ENCODE results near the gene HIGD1B. TPM values are rescaled to one million over a fixed set of nuclear protein-coding genes. Genes with fewer than 3 reads are reported as not detected.
"Not testable (repeated sequence)": the region's sequence is repeated elsewhere in the genome, so short reads cannot be mapped to it uniquely, and the experiment has no call there.

Gene HIGD1B
- polyA plus RNA-seq = not detected

GRCh38 chr17:44847586-44847985 is at the start of gene HIGD1B:
HIGD1B (plus strand) TSS chr17:44847883; CDS start chr17:44848153, 270 bp downstream.
- H3K36me3 Mint-ChIP-seq = peaks cover 8% of the 10 kb centered on the region
- H3K4me3 Mint-ChIP-seq = peak within 1 kb of the TSS in 1 of 4 donors; percentile 45

DNA sequence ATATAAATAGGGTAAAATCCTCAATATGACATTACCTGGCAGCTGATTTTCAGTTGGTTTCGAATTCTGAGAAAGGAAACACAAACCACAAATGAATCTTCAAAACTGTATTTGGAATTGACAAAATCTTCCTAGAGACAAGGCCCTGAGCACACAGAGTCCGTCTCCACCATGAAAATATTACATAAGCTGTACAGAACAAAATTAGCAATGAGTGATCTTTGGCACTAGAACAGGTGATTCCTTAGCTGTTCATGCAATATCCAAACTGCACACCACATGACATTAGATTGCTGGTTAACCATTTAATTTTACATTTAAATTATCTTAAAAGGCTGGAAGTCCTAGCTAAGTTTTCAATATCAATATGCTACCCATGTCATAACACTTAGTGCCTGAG is 49.3 kb upstream of the HIGD1B start:
- Mint-ChIP-seq H3K9me3 (no peaks in the 10 kb centered on the region), H3K4me3 (no peak overlapping the region), H3K36me3 (peaks cover 2% of the 10 kb centered on the region), H3K27me3 (peaks cover 3% of the 10 kb centered on the region), H3K4me1 (no peaks in the 10 kb centered on the region), H3K27ac (no peak overlapping the region)

More at GRCh38 chr17:44847586-44847985, at the start of gene HIGD1B:
- Mint-ChIP-seq H3K27ac (no peak within 1 kb of the TSS), H3K4me1 (peaks cover 0 to 4% (median 0%) of the 10 kb centered on the region in 3 donors), H3K9me3 (no peaks in the 10 kb centered on the region), H3K27me3 (no peaks in the 10 kb centered on the region)

GRCh38 chr17:44801880-44802279 is 45.8 kb upstream of the HIGD1B start:
- Mint-ChIP-seq H3K36me3 (peaks cover 3% of the 10 kb centered on the region), H3K4me1 (no peaks in the 10 kb centered on the region), H3K27ac (no peak overlapping the region), H3K9me3 (no peaks in the 10 kb centered on the region), H3K27me3 (no peaks in the 10 kb centered on the region), H3K4me3 (no peak overlapping the region)

- Mint-ChIP-seq H3K27ac (no peak overlapping the region), H3K27me3 (peaks cover 2% of the 10 kb centered on the region), H3K4me3 (no peak overlapping the region), H3K9me3 (no peaks in the 10 kb centered on the region), H3K4me1 (no peaks in the 10 kb centered on the region), H3K36me3 (peaks cover 3% of the 10 kb centered on the region)
These were observed 43.2 kb upstream of the HIGD1B start for GRCh38 chr17:44804302-44805089.

DNA sequence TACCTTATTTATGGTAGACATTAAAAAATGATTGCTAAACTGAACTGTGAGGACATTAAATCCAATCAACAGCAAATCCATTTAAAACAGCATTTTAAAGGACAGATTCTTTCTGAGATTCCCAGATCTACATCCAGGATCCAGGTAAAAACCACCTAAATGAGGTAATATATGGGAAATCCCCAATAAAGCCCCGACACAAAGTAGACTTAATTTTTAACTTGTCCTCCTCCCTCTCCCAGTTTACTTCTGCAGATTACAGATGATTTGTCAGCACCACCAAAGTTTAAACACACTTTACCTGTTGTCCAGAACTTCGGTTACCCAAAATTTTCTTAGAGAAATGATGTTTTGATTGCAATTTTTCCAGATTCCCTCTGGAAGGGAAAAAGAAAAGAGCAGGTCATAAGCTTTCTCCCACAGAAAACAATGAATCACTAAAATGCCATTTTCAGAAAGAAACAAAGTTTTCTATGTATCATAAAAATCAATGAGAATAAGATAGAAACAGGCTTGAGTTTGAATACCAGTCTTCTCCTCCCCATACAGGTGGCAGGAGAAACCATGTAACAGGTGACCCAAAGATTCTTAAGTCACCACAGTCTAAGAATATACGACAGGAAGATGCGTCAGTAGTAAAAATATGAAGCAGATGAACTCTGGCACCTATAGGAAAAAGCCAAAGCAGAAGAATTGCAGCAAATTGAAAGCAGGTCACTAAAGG is 40.4 kb upstream of the HIGD1B start:
- peaks cover 3% of the 10 kb centered on the region for H3K36me3 Mint-ChIP-seq
- peaks cover 2% of the 10 kb centered on the region for H3K27me3 Mint-ChIP-seq
- H3K4me1 Mint-ChIP-seq = no peaks in the 10 kb centered on the region
- H3K9me3 Mint-ChIP-seq = no peaks in the 10 kb centered on the region
- no peak overlapping the region for H3K27ac Mint-ChIP-seq
- no peak overlapping the region for H3K4me3 Mint-ChIP-seq

DNA sequence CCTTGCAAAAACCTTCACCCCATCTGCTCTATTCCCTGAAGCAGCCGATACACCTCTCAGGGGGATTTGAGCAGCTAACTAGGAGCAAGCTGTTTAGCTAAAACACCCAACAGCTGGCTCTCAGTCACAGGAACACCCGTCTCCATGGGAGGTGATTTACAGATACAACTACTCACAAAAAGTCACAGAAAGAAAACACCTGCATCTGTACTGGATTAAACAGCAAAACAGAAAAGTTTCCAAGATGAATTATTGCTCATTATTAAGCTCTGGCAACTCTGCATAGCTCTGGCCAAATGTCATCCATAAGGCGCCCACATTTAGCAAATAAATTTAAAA is 39.9 kb upstream of the HIGD1B start:
- Mint-ChIP-seq H3K4me3 (no peak overlapping the region), H3K36me3 (peaks cover 3% of the 10 kb centered on the region), H3K27me3 (peaks cover 2% of the 10 kb centered on the region), H3K27ac (no peak overlapping the region), H3K9me3 (no peaks in the 10 kb centered on the region), H3K4me1 (no peaks in the 10 kb centered on the region)

DNA sequence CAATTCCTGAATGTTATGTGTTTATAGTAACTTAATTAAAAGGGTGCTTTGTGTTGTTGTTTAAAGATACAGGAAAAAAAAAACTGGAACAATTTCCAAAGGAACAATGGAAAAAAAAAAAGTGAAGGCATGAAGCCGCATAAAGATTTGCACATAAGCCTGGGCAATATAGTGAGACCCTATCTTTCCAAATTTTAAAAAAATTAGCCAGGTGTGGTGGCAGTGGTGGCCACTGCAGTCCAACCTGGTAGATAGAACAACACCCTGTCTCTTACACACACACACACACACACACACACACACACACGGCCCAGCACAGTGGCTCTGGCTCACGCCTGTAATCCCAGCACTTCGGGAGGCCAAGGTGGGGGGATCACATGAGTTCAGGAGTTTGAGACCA is 39.5 kb upstream of the HIGD1B start:
- Mint-ChIP-seq H3K9me3 (no peaks in the 10 kb centered on the region), H3K4me3 (no peak overlapping the region), H3K4me1 (no peaks in the 10 kb centered on the region), H3K27me3 (peaks cover 2% of the 10 kb centered on the region), H3K27ac (no peak overlapping the region), H3K36me3 (peaks cover 3% of the 10 kb centered on the region)

GRCh38 chr17:44808656-44809388 is 38.9 kb upstream of the HIGD1B start:
- not testable (repeated sequence) for H3K4me3 Mint-ChIP-seq, H3K4me1 Mint-ChIP-seq

DNA sequence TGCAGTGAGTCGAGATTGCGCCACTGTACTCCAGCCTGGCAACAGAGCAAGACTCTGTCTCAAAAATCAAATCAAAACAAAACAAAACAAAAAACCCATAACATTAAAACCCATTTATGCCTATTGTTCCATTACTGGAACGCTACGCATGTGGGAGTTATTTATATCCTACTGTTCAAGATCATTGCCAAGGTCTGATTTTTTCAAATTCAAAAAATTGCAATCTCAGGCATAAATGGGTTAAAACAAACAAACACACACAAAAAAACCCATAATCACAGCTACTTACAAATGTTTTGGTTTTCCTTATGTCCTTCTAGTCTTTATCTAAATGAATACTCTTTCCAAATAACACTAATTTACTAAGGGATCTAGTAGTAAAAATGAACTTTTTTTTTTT is 35.4 kb upstream of the HIGD1B start:
- H3K27me3 Mint-ChIP-seq = peaks cover 2% of the 10 kb centered on the region
- H3K9me3 Mint-ChIP-seq = no peaks in the 10 kb centered on the region
- H3K4me1 Mint-ChIP-seq = no peaks in the 10 kb centered on the region
- H3K27ac Mint-ChIP-seq = no peak overlapping the region
- no peak overlapping the region for H3K4me3 Mint-ChIP-seq
- H3K36me3 Mint-ChIP-seq = no peaks in the 10 kb centered on the region

More at GRCh38 chr17:44808656-44809388, 38.9 kb upstream of the HIGD1B start:
- H3K27ac Mint-ChIP-seq, H3K27me3 Mint-ChIP-seq, H3K36me3 Mint-ChIP-seq, H3K9me3 Mint-ChIP-seq: not testable (repeated sequence)

DNA sequence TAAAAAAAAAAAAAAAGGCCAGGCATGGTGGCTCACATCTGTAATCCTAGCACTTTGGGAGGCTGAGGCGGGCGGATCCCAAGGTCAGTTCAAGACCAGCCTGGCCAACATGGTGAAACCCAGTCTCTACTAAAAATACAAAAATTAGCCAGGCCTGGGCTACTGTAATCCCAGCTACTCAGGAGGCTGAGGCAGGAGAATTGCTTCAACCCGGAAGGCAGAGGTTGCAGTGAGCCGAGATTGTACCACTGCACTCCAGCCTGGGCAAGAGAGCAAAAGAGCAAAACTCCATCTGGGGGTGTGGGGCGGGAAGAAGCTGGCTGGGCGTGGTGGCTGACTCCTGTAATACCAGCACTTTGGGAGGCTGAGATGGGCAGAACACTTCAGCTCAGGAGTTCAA is 29.2 kb upstream of the HIGD1B start:
- H3K4me1 Mint-ChIP-seq, H3K27ac Mint-ChIP-seq, H3K36me3 Mint-ChIP-seq, H3K4me3 Mint-ChIP-seq, H3K27me3 Mint-ChIP-seq, H3K9me3 Mint-ChIP-seq: not testable (repeated sequence)

DNA sequence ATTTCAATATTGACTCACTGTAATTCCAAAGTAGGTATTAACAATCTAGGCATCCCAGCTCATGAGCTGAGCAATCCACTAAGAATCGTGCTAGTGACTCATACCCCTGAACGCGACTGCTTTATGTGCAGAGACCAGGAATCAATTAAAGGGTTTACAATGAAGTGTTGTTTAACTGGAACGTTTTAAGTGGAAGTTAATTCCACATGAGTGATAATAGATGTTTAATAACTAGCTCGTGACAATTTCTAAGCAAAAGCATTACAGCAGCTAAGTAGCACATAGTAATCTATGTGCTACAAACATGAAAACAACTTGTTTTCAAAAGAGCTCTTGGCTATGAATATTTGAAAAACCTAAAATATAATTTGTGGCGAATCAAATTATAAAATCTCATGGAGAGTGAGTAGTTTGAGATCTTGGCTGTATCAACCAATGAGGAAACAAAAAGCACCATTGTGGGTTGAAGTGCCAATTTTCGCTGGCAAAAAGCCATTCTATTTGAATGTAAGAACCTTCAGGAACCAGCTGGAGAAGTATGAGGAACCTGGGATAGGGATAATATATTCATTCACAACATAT is 27.0 kb upstream of the HIGD1B start:
- Mint-ChIP-seq H3K9me3 (no peaks in the 10 kb centered on the region), H3K27me3 (peaks cover 10% of the 10 kb centered on the region), H3K36me3 (no peaks in the 10 kb centered on the region), H3K27ac (no peak overlapping the region), H3K4me3 (no peak overlapping the region), H3K4me1 (no peaks in the 10 kb centered on the region)

- H3K4me3 Mint-ChIP-seq = not testable (repeated sequence)
These were observed 22.4 kb upstream of the HIGD1B start for GRCh38 chr17:44825236-44825635.

DNA sequence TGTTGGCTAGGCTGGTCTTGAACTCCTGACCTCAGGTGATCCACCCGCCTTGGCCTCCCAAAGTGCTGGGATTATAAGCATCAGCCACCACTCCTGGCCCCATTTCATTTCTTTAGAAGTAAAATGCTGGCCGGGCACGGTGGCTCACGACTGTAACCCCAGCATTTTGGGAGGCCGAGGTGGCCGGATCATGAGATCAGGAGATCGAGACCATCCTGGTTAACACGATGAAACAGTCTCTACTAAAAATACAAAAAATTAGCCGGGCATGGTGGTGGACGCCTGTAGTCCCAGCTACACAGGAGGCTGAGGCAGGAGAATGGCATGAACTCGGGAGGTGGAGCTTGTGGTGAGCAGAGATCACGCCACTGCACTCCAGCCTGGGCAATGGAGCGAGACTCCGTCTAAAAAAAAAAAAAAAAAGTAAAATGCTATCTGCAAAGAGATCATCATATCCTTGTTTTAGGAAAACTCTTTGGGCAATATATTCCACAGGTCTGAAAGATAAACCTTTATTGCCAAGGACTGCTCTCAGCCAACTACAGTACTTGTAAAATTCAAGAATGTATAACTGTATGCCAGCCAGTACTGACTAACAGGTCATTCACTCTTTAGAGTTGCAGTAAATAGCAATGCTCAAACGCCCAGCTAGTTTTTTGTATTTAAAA is 21.4 kb upstream of the HIGD1B start:
- no peak overlapping the region for H3K4me3 Mint-ChIP-seq
- no peaks in the 10 kb centered on the region for H3K36me3 Mint-ChIP-seq
- peaks cover 6 to 10% (median 9%) of the 10 kb centered on the region in 3 donors for H3K4me1 Mint-ChIP-seq
- H3K27me3 Mint-ChIP-seq = peaks cover 35% of the 10 kb centered on the region
- H3K27ac Mint-ChIP-seq = no peak overlapping the region
- H3K9me3 Mint-ChIP-seq = no peaks in the 10 kb centered on the region

More at GRCh38 chr17:44825236-44825635, 22.4 kb upstream of the HIGD1B start:
- not testable (repeated sequence) for H3K9me3 Mint-ChIP-seq, H3K36me3 Mint-ChIP-seq, H3K4me1 Mint-ChIP-seq, H3K27ac Mint-ChIP-seq
- peaks cover 28% of the 10 kb centered on the region for H3K27me3 Mint-ChIP-seq

- Mint-ChIP-seq H3K4me3 (peak overlapping the region in 1 of 4 donors; percentile 83), H3K27me3 (peaks cover 45% of the 10 kb centered on the region), H3K36me3 (no peaks in the 10 kb centered on the region), H3K4me1 (peaks cover 6 to 10% (median 9%) of the 10 kb centered on the region in 3 donors), H3K27ac (no peak overlapping the region), H3K9me3 (no peaks in the 10 kb centered on the region)
These were observed 19.8 kb upstream of the HIGD1B start for GRCh38 chr17:44827863-44828262.

All from IgD-negative memory B cell (primary cell).